Endothelial cell of umbilical vein (primary cell): Measurements from ENCODE around the gene TFDP1. TPM values are rescaled to one million over a fixed set of nuclear protein-coding genes. Genes with fewer than 3 reads are reported as not detected.

Experiments used
- BruUV-seq: library from RNA; stranded (reverse); fragments of 400-500 nt; replicated peaks from 2 replicates; lab custom pipeline; 2021; lab: Mats Ljungman, UMichigan
- CTCF ChIA-PET: fragments of 300-600, 350-600 bp; sonication (Branson Sonifier 250); formaldehyde crosslinking; loops from one replicate; lab custom pipeline; 2021; ENCODE audit warnings: antibody characterized with exemption, inconsistent platforms; lab: Charles Lee
- POLR2A ChIA-PET: fragments of 300-600, 350-600 bp; sonication (Branson Sonifier 250); formaldehyde crosslinking; loops from one replicate; lab custom pipeline; 2021; ENCODE audit warnings: antibody characterized with exemption, inconsistent platforms; lab: Charles Lee
- DNase-seq: peaks from one replicate; pipeline ENCODE4 v3.0.0-alpha.2; 2011; ENCODE audit warnings: low read depth, low spot score
- FAIRE-seq: peaks from 2 replicates; lab custom pipeline; 2011; peaks lifted over from hg19 to GRCh38; lab: Jason Lieb, UNC
- H2AFZ ChIP-seq: 2 replicates; pipeline ENCODE4 v1.6.0; 2012; ENCODE audit warnings: low read depth, low read length, control low read depth, inconsistent platforms
- H3K27ac ChIP-seq: 2 replicates; pipeline ENCODE4 v1.5.1; 2011; ENCODE audit warnings: low read depth, mild to moderate bottlenecking, control low read depth, low read length, moderate library complexity; ENCODE audit not compliant: insufficient read depth
- H3K27me3 ChIP-seq, 2 experiments: 2 replicates each; pipeline versions ENCODE4 v1.6.0 to v1.6.1; 2011; ENCODE audit warnings: low read length in 2 of 2, mixed read lengths in 1 of 2; ENCODE audit not compliant: control insufficient read depth in 2 of 2, insufficient read depth in 2 of 2
- H3K36me3 ChIP-seq, 2 experiments: 2 replicates in 1 of 2; 3 replicates in 1 of 2; pipeline ENCODE4 v1.5.1; 2011; ENCODE audit warnings: low read length in 2 of 2, mild to moderate bottlenecking in 1 of 2, moderate library complexity in 1 of 2; ENCODE audit not compliant: control insufficient read depth in 2 of 2, insufficient read depth in 2 of 2; ENCODE audit errors: extremely low read depth in 1 of 2
- H3K4me1 ChIP-seq: 3 replicates; pipeline ENCODE4 v1.5.1; 2011; ENCODE audit warnings: mild to moderate bottlenecking, low read length; ENCODE audit not compliant: control insufficient read depth, insufficient read depth; ENCODE audit errors: extremely low read depth
- H3K4me2 ChIP-seq: 2 replicates; pipeline ENCODE4 v1.6.1; 2011; ENCODE audit warnings: low read length, control low read depth, mixed read lengths; ENCODE audit not compliant: insufficient read depth
- H3K4me3 ChIP-seq, 3 experiments: fragments of 200-600 bp in 1 of 3; sonication (generic), shearing (Covaris generic) in 1 of 3; replicated peaks in 1 of 3; 2 replicates each; pipeline ENCODE4 v1.5.1; 2011 to 2016; ENCODE audit warnings: control low read depth in 3 of 3, low read length in 3 of 3, mild to moderate bottlenecking in 2 of 3, inconsistent platforms in 1 of 3, low read depth in 1 of 3, moderate library complexity in 1 of 3; ENCODE audit not compliant: insufficient read depth in 1 of 3
- H3K79me2 ChIP-seq: 2 replicates; pipeline ENCODE4 v1.6.0; 2012; ENCODE audit warnings: low read length, inconsistent platforms; ENCODE audit not compliant: control insufficient read depth, insufficient read depth
- H3K9ac ChIP-seq: replicated peaks from 2 replicates; pipeline ENCODE3; 2011; ENCODE audit warnings: low read length, control low read depth; ENCODE audit not compliant: insufficient read depth; ENCODE audit errors: extremely low read depth
- H3K9me1 ChIP-seq: replicated peaks from 3 replicates; pipeline ENCODE4 v1.6.0; 2011; ENCODE audit warnings: mild to moderate bottlenecking, low read length; ENCODE audit not compliant: control insufficient read depth, insufficient read depth; ENCODE audit errors: extremely low read depth
- H3K9me3 ChIP-seq: replicated peaks from 2 replicates; pipeline ENCODE4 v1.5.1; 2012; ENCODE audit warnings: low read length, inconsistent platforms; ENCODE audit not compliant: control insufficient read depth, insufficient read depth
- H4K20me1 ChIP-seq: replicated peaks from 2 replicates; pipeline ENCODE3; 2011; ENCODE audit warnings: mild to moderate bottlenecking, low read length; ENCODE audit not compliant: control insufficient read depth, insufficient read depth; ENCODE audit errors: extremely low read depth
- EZH2 ChIP-seq: IDR thresholded peaks from 2 replicates; pipeline ENCODE4 v1.6.1; 2012; ENCODE audit warnings: borderline replicate concordance, low read depth, mild to moderate bottlenecking, moderate library complexity, low read length, inconsistent platforms; ENCODE audit not compliant: severe bottlenecking
- FOS ChIP-seq: IDR thresholded peaks from 2 replicates; pipeline ENCODE4 v1.6.1; 2011; ENCODE audit warnings: mild to moderate bottlenecking, low read length, moderate library complexity, borderline replicate concordance; ENCODE audit not compliant: insufficient read depth
- GATA2 ChIP-seq: IDR thresholded peaks from 2 replicates; pipeline ENCODE4 v1.7.0; 2011; ENCODE audit warnings: low read depth, mild to moderate bottlenecking, moderate library complexity, mixed read lengths, low read length; ENCODE audit not compliant: insufficient read length, insufficient read depth
- JUN ChIP-seq: IDR thresholded peaks from 2 replicates; pipeline ENCODE4 v1.6.1; 2011; ENCODE audit warnings: borderline replicate concordance, low read depth; ENCODE audit not compliant: insufficient read length, insufficient read depth
- MAX ChIP-seq: IDR thresholded peaks from 2 replicates; pipeline ENCODE4 v1.6.1; 2011; ENCODE audit not compliant: insufficient read depth, insufficient read length
- MYC ChIP-seq: IDR thresholded peaks from one replicate; pipeline ENCODE4 v1.6.1; 2011; ENCODE audit warnings: mild to moderate bottlenecking, low read depth, low read length
- POLR2A ChIP-seq: IDR thresholded peaks from 2 replicates; pipeline ENCODE4 v1.6.1; 2012; ENCODE audit warnings: low read depth, mild to moderate bottlenecking, control low read depth, low read length
- POLR2AphosphoS5 ChIP-seq: IDR thresholded peaks from 2 replicates; pipeline ENCODE4 v1.6.1; 2012; ENCODE audit warnings: low read depth, mild to moderate bottlenecking, control low read depth, low read length, moderate library complexity; ENCODE audit not compliant: insufficient read depth
- dilution Hi-C: fragments of 300-500 bp; cut with MboI; formaldehyde crosslinking; loops from one replicate; pipeline ENCODE4 v1.15.0; 2019; ENCODE audit warnings: low sequenced_read_pairs; ENCODE audit not compliant: extremely low pct_ligation_motif_present
- intact Hi-C: fragments of 100-400 bp; cut with micrococcal nuclease; formaldehyde crosslinking; loops from one replicate; pipeline ENCODE4 v1.10.0; 2022
- polyA plus RNA-seq, 4 experiments: library from polyadenylated mRNA; depleted of rRNA in 3 of 4; stranded (reverse) in 3 of 4; unstranded in 1 of 4; fragments of >200 nt; gene quantifications; 2 replicates each; pipeline versions ENCODE4 v1.2.1 to v1.2.3, GENCODE V29; 2011 to 2012; ENCODE audit warnings: missing spikeins in 1 of 4
- total RNA-seq: library from RNA; stranded (reverse); gene quantifications from 2 replicates; pipeline ENCODE4 v1.2.3, GENCODE V29; 2021
- TF ChIP-seq, protein P1 (sequence below), 2 donors: IDR thresholded peaks; 1 replicate in 1 of 2; 2 replicates in 1 of 2; pipeline ENCODE4 v1.5.1; 2011; ENCODE audit warnings: low read length in 2 of 2, mild to moderate bottlenecking in 2 of 2, moderate library complexity in 2 of 2, control low read depth in 1 of 2, inconsistent platforms in 1 of 2, low read depth in 1 of 2; ENCODE audit not compliant: insufficient read depth in 1 of 2; ENCODE audit errors: extremely low read depth in 1 of 2

Gene TFDP1
- total and polyA plus RNA-seq, 2 donors (not counting 3 experiments of a cell fraction or from before 2014, with no cell fraction given), result 64.3 to 137 TPM

- no TSS peak for BruUV-seq
- no peak overlapping the region for H3K4me3 ChIP-seq
- DNase-seq (no peak), FAIRE-seq (no peak)
- no peak overlapping the region for H2AFZ ChIP-seq
- H3K4me2 ChIP-seq, result no peak overlapping the region
- no peaks in the 10 kb centered on the region for H3K9me1 ChIP-seq
- no peaks in the 10 kb centered on the region for H3K4me1 ChIP-seq
- ChIA-PET POLR2A (no interaction called here), CTCF (no interaction called here)
- no peak overlapping the region for H3K9ac ChIP-seq
- no peaks in the 10 kb centered on the region for H3K9me3 ChIP-seq
- intact Hi-C loops (no loop called here), dilution Hi-C loops (no loop called here)
- peaks cover 84% of the 10 kb centered on the region for H3K79me2 ChIP-seq
- no peaks in the 10 kb centered on the region for H3K27me3 ChIP-seq
- TF ChIP-seq MYC, result no peak
- TF ChIP-seq MAX, result no peak
- no peak for TF ChIP-seq GATA2
- TF ChIP-seq EZH2, result no peak
- no peak for TF ChIP-seq FOS
- no peak for TF ChIP-seq JUN
- no peak for TF ChIP-seq POLR2AphosphoS5
- TF ChIP-seq POLR2A, result no peak
- TF ChIP-seq, protein P1, sequence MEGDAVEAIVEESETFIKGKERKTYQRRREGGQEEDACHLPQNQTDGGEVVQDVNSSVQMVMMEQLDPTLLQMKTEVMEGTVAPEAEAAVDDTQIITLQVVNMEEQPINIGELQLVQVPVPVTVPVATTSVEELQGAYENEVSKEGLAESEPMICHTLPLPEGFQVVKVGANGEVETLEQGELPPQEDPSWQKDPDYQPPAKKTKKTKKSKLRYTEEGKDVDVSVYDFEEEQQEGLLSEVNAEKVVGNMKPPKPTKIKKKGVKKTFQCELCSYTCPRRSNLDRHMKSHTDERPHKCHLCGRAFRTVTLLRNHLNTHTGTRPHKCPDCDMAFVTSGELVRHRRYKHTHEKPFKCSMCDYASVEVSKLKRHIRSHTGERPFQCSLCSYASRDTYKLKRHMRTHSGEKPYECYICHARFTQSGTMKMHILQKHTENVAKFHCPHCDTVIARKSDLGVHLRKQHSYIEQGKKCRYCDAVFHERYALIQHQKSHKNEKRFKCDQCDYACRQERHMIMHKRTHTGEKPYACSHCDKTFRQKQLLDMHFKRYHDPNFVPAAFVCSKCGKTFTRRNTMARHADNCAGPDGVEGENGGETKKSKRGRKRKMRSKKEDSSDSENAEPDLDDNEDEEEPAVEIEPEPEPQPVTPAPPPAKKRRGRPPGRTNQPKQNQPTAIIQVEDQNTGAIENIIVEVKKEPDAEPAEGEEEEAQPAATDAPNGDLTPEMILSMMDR (IDR thresholded peaks at IDR 0.05; ENCODE audit: extremely low read depth in 1 of 2, insufficient read depth in 1 of 2, low read depth in 1 of 2, low read length in 2 of 2), result no peak
- H3K27ac ChIP-seq, result no peak overlapping the region
- H4K20me1 ChIP-seq, result no peaks in the 10 kb centered on the region
- peaks cover 3 to 22% of the 10 kb centered on the region in 2 experiments for H3K36me3 ChIP-seq
Measured at GRCh38 chr13:113595131-113595530, 10.6 kb downstream of the TFDP1 start.
